SK-N-SH (cell line): Measurements from ENCODE around the gene MGAT5. TPM values are rescaled to one million over a fixed set of nuclear protein-coding genes. Genes with fewer than 3 reads are reported as not detected.
A peak's percentile ranks its signal among the peaks of the same experiment; 100 is the strongest.

Experiments used
- CTCF ChIA-PET: fragments of 300-600, 350-600 bp; formaldehyde crosslinking; extraction: SDS; loops from one replicate; lab custom pipeline; 2021; lab: Yijun Ruan, JAX
- POLR2A ChIA-PET: fragments of 350-600 bp; sonication (Branson Sonifier 250); formaldehyde crosslinking; extraction: SDS; loops from one replicate; lab custom pipeline; 2020; ENCODE audit warnings: antibody characterized with exemption, inconsistent platforms; lab: Yijun Ruan, JAX
- DNase-seq: peaks from one replicate; pipeline ENCODE4 v3.0.0; 2012
- H2AFZ ChIP-seq: fragments of 200-600 bp; sonication (generic); 2 replicates; pipeline ENCODE4 v1.8.1; 2016; ENCODE audit warnings: antibody characterized with exemption, mild to moderate bottlenecking, low read depth
- H3F3A ChIP-seq: fragments of 200-600 bp; sonication (generic); replicated peaks from 2 replicates; pipeline ENCODE3; 2016; ENCODE audit warnings: antibody characterized with exemption, mild to moderate bottlenecking; ENCODE audit not compliant: insufficient read depth
- H3K27ac ChIP-seq, 2 experiments: fragments of 200-500 bp in 1 of 2; fragments of 200-600 bp in 1 of 2; sonication (Bioruptor generic) in 1 of 2; sonication (generic), shearing (Covaris generic) in 1 of 2; 2 replicates each; pipeline versions ENCODE4 v1.5.1 to v1.6.1; 2014 to 2016; ENCODE audit warnings: low read depth in 2 of 2, inconsistent platforms in 1 of 2, low read length in 1 of 2, mild to moderate bottlenecking in 1 of 2, mixed read lengths in 1 of 2
- H3K27me3 ChIP-seq: fragments of 200-600 bp; sonication (generic), shearing (Covaris generic); 2 replicates; pipeline ENCODE4 v1.6.1; 2016; ENCODE audit warnings: mixed run types; ENCODE audit not compliant: insufficient read depth
- H3K36me3 ChIP-seq, 2 experiments: fragments of 200-500 bp in 1 of 2; fragments of 200-600 bp in 1 of 2; sonication (Bioruptor generic) in 1 of 2; sonication (generic) in 1 of 2; replicated peaks in 1 of 2; 2 replicates each; pipeline versions ENCODE3 to v1.5.1; 2014 to 2016; ENCODE audit warnings: low read length in 1 of 2, mild to moderate bottlenecking in 1 of 2; ENCODE audit not compliant: insufficient read depth in 2 of 2, control insufficient read depth in 1 of 2
- H3K4me1 ChIP-seq, 2 experiments: fragments of 200-500 bp in 1 of 2; fragments of 200-600 bp in 1 of 2; sonication (Bioruptor generic) in 1 of 2; sonication (generic), shearing (Covaris generic) in 1 of 2; 2 replicates each; pipeline versions ENCODE4 v1.5.1 to v1.6.1; 2014 to 2016; ENCODE audit warnings: low read depth in 1 of 2, low read length in 1 of 2, mixed run types in 1 of 2; ENCODE audit not compliant: insufficient read depth in 2 of 2, control insufficient read depth in 1 of 2
- H3K4me2 ChIP-seq: fragments of 200-600 bp; sonication (generic), shearing (Covaris generic); 2 replicates; pipeline ENCODE4 v1.6.1; 2017; ENCODE audit warnings: mixed run types
- H3K4me3 ChIP-seq, 2 experiments: fragments of 200-500 bp in 1 of 2; fragments of 200-600 bp in 1 of 2; sonication (Bioruptor generic) in 1 of 2; sonication (generic), shearing (Covaris generic) in 1 of 2; 2 replicates each; pipeline versions ENCODE4 v1.5.1 to v1.8.1; 2014 to 2016; ENCODE audit warnings: low read depth in 2 of 2, inconsistent platforms in 1 of 2, low read length in 1 of 2, mild to moderate bottlenecking in 1 of 2, mixed read lengths in 1 of 2, moderate library complexity in 1 of 2
- H3K79me2 ChIP-seq: fragments of 200-600 bp; sonication (generic); 2 replicates; pipeline ENCODE4 v1.8.1; 2017; ENCODE audit warnings: mild to moderate bottlenecking; ENCODE audit not compliant: insufficient read depth
- H3K9ac ChIP-seq: fragments of 200-600 bp; sonication (generic); 2 replicates; pipeline ENCODE4 v1.6.1; 2017; ENCODE audit warnings: mixed run types
- H3K9me2 ChIP-seq: fragments of 200-600 bp; sonication (generic); 2 replicates; pipeline ENCODE4 v1.6.1; 2017; ENCODE audit warnings: mixed run types
- H3K9me3 ChIP-seq: fragments of 200-600 bp; sonication (generic); 2 replicates; pipeline ENCODE4 v1.6.1; 2017; ENCODE audit warnings: mixed run types, mild to moderate bottlenecking, moderate library complexity
- H4K20me1 ChIP-seq: fragments of 200-600 bp; sonication (generic); 2 replicates; pipeline ENCODE4 v1.6.1; 2017; ENCODE audit warnings: mild to moderate bottlenecking, mixed run types; ENCODE audit not compliant: insufficient read depth
- EP300 ChIP-seq, 2 experiments: IDR thresholded peaks; 2 replicates each; pipeline versions ENCODE4 v1.4.0 to v1.6.1; 2012; ENCODE audit warnings: borderline replicate concordance in 1 of 2, low read depth in 1 of 2, low read length in 1 of 2
- FOSL2 ChIP-seq: IDR thresholded peaks from 2 replicates; pipeline ENCODE4 v1.4.0; 2012; ENCODE audit warnings: low read depth, mild to moderate bottlenecking, moderate library complexity, borderline replicate concordance
- FOXJ3 ChIP-seq: sonication (generic); formaldehyde crosslinking; IDR thresholded peaks from 2 replicates; pipeline ENCODE4 v1.5.1; 2020; ENCODE audit warnings: mild to moderate bottlenecking, missing genetic modification reagents
- FOXM1 ChIP-seq: IDR thresholded peaks from 2 replicates; pipeline ENCODE4 v1.4.0; 2012; ENCODE audit warnings: low read depth, mild to moderate bottlenecking
- JUND ChIP-seq: IDR thresholded peaks from 2 replicates; pipeline ENCODE4 v1.4.0; 2012
- MXI1 ChIP-seq: IDR thresholded peaks from 2 replicates; pipeline ENCODE4 v1.6.1; 2012; ENCODE audit warnings: mild to moderate bottlenecking, low read depth, low read length, improper control_type of control experiment
- NFIC ChIP-seq: IDR thresholded peaks from 2 replicates; pipeline ENCODE4 v1.4.0; 2012; ENCODE audit warnings: borderline replicate concordance
- POLR2AphosphoS5 ChIP-seq: IDR thresholded peaks from 2 replicates; pipeline ENCODE4 v1.6.1; 2012; ENCODE audit warnings: low read depth, low read length
- RAD21 ChIP-seq: IDR thresholded peaks from 2 replicates; pipeline ENCODE4 v1.6.1; 2012; ENCODE audit warnings: mild to moderate bottlenecking, low read length
- RCOR1 ChIP-seq: fragments of 150-350 bp; IDR thresholded peaks from 2 replicates; pipeline ENCODE4 v1.6.1; 2017; ENCODE audit warnings: antibody characterized with exemption, low read length
- RFX5 ChIP-seq: IDR thresholded peaks from 2 replicates; pipeline ENCODE4 v1.6.1; 2012; ENCODE audit warnings: mild to moderate bottlenecking, improper control_type of control experiment, low read length
- SMC3 ChIP-seq: IDR thresholded peaks from 2 replicates; pipeline ENCODE4 v1.6.1; 2012; ENCODE audit warnings: low read depth, low read length, improper control_type of control experiment
- TAF1 ChIP-seq: IDR thresholded peaks from 2 replicates; pipeline ENCODE4 v1.6.1; 2012; ENCODE audit warnings: low read depth, mild to moderate bottlenecking, low read length, moderate library complexity, borderline replicate concordance
- USF2 ChIP-seq: fragments of 150-350 bp; IDR thresholded peaks from 2 replicates; pipeline ENCODE4 v1.6.1; 2017; ENCODE audit warnings: antibody characterized with exemption, low read length, low read depth, borderline replicate concordance
- WGBS: methylation state at CpG from one replicate; pipeline ENCODE4 v1.1.6; 2017; ENCODE audit warnings: low lambda C conversion rate; 5-methylcytosine and 5-hydroxymethylcytosine counted together
- polyA plus RNA-seq, 3 experiments: library from polyadenylated mRNA; depleted of rRNA; stranded (reverse); fragments of >200 nt; gene quantifications; 2 replicates each; pipeline ENCODE4 v1.2.3, GENCODE V29; 2012
- TF ChIP-seq, protein P1 (sequence below): IDR thresholded peaks from 2 replicates; pipeline ENCODE4 v1.4.0; 2012; ENCODE audit warnings: low read depth, borderline replicate concordance
- TF ChIP-seq, protein P2 (sequence below): IDR thresholded peaks from 2 replicates; pipeline ENCODE4; 2012

The MGAT5 gene
- polyA plus RNA-seq, 1 of the 3 experiments (the other 2 are of a cell fraction), result 18.2 TPM

- H3K4me1 ChIP-seq, result peaks cover 9 to 33% of the 10 kb centered on the region in 2 experiments; a peak in 2 of 4 replicates
- peak overlapping the region in 1 of 2 experiments; percentile 81; a peak in 2 of 4 replicates for H3K27ac ChIP-seq
- CTCF ChIA-PET, result interaction anchor here (1.0 to 1.5 kb wide), 4 partner anchors 9 to 105 kb away, joined by 3 to 6 read pairs (median 5); no protein-coding TSS in a partner anchor
- H3K36me3 ChIP-seq, result peaks cover 16 to 24% of the 10 kb centered on the region in 2 experiments
- 45% methylated on average over 3 of the region's 3 CpGs for WGBS
- H4K20me1 ChIP-seq, result no peaks in the 10 kb centered on the region
- DNase-seq, result no peak
- no peak overlapping the region for H3K4me3 ChIP-seq
- no peaks in the 10 kb centered on the region for H3F3A ChIP-seq
- H3K27me3 ChIP-seq, result no peaks in the 10 kb centered on the region
- H3K9me3 ChIP-seq, result no peaks in the 10 kb centered on the region
- no peak overlapping the region for H2AFZ ChIP-seq
- no peak overlapping the region for H3K9ac ChIP-seq
- H3K79me2 ChIP-seq, result no peaks in the 10 kb centered on the region
- H3K9me2 ChIP-seq, result no peaks in the 10 kb centered on the region
- TF ChIP-seq, protein P1, sequence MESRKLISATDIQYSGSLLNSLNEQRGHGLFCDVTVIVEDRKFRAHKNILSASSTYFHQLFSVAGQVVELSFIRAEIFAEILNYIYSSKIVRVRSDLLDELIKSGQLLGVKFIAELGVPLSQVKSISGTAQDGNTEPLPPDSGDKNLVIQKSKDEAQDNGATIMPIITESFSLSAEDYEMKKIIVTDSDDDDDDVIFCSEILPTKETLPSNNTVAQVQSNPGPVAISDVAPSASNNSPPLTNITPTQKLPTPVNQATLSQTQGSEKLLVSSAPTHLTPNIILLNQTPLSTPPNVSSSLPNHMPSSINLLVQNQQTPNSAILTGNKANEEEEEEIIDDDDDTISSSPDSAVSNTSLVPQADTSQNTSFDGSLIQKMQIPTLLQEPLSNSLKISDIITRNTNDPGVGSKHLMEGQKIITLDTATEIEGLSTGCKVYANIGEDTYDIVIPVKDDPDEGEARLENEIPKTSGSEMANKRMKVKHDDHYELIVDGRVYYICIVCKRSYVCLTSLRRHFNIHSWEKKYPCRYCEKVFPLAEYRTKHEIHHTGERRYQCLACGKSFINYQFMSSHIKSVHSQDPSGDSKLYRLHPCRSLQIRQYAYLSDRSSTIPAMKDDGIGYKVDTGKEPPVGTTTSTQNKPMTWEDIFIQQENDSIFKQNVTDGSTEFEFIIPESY, result no peak
- TF ChIP-seq RFX5, result no peak
- TF ChIP-seq FOXM1, result no peak
- TF ChIP-seq EP300 (IDR thresholded peaks at IDR 0.05; ENCODE audit: borderline replicate concordance in 1 of 2, low read depth in 1 of 2, low read length in 1 of 2), result peak in 1 of 2 experiments; percentile 49; a peak in 1 of 4 replicates
- no peak for TF ChIP-seq USF2
- TF ChIP-seq JUND, result no peak
- TF ChIP-seq RCOR1, result peak; percentile 47; the same call in 1 of the 2 replicates
- no peak for TF ChIP-seq FOSL2
- no peak for TF ChIP-seq FOXJ3 (CRISPR knock-in tag)
- TF ChIP-seq NFIC, result no peak
- no peak for TF ChIP-seq RAD21
- TF ChIP-seq, all 33 proteins: peak for 2
- H3K4me2 ChIP-seq, result no peak overlapping the region
- POLR2A ChIA-PET, result no interaction called here
Measured at GRCh38 chr2:134351016-134351415, 97.1 kb downstream of the MGAT5 start.

DNA sequence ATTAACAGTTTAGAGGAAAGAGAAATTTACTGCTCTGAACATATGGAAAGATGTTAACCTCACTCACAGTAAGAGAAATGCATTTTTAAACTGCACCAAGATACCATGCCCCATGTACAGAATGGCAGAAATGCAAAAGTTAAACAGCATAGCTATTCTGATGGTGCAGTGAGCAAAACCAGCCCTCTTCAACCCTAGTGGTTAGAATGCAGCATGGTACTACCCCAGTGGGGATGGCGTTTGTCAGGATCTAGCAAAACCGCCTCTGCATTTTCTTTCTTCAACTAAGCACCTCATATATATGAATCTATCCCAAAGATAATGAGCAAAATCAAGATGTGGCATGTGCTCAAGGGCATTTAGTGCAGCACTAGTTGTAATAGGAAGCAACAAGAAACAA is 98.0 kb downstream of the MGAT5 start:
- Histone ChIP-seq H3K9ac (no peak overlapping the region), H3K4me1 (peaks cover 9 to 24% of the 10 kb centered on the region in 2 experiments; a peak in 2 of 4 replicates), H2AFZ (no peak overlapping the region), H3K79me2 (no peaks in the 10 kb centered on the region), H3K4me3 (no peak overlapping the region), H3F3A (no peaks in the 10 kb centered on the region), H3K27ac (no peak overlapping the region; a peak in 1 of 4 replicates), H4K20me1 (no peaks in the 10 kb centered on the region), H3K36me3 (peaks cover 16 to 24% of the 10 kb centered on the region in 2 experiments), H3K27me3 (no peaks in the 10 kb centered on the region), H3K9me3 (no peaks in the 10 kb centered on the region), H3K4me2 (no peak overlapping the region), H3K9me2 (no peaks in the 10 kb centered on the region)
- CTCF ChIA-PET, result interaction anchor here (1.5 kb wide), 1 partner anchor 60 kb away, joined by 5 read pairs; no protein-coding TSS in a partner anchor
- POLR2A ChIA-PET, result no interaction called here
- TF ChIP-seq, protein P2, sequence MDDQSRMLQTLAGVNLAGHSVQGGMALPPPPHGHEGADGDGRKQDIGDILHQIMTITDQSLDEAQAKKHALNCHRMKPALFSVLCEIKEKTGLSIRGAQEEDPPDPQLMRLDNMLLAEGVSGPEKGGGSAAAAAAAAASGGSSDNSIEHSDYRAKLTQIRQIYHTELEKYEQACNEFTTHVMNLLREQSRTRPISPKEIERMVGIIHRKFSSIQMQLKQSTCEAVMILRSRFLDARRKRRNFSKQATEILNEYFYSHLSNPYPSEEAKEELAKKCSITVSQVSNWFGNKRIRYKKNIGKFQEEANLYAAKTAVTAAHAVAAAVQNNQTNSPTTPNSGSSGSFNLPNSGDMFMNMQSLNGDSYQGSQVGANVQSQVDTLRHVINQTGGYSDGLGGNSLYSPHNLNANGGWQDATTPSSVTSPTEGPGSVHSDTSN, result no peak
- TF ChIP-seq MXI1 (no peak), NFIC (no peak), RCOR1 (no peak), POLR2AphosphoS5 (no peak), TAF1 (no peak), SMC3 (no peak), EP300 (IDR thresholded peaks at IDR 0.05; ENCODE audit: borderline replicate concordance in 1 of 2, low read depth in 1 of 2, low read length in 1 of 2) (no peak)
- TF ChIP-seq, protein P1, result no peak
- WGBS, result 95% methylated on average over 2 of the region's 2 CpGs
- DNase-seq, result no peak
